ENCODE data around the gene NT5C2.

NT5C2 gene

GRCh38 chr10:103198648-103199047 is 5.6 kb upstream of the NT5C2 start:
- no peak for ATAC-seq
- TF ChIP-seq ESRRG (CRISPR knock-in tag; IDR thresholded peaks at IDR 0.05) = no peak

- TF ChIP-seq ZNF8 (CRISPR knock-in tag; IDR thresholded peaks at IDR 0.05) = no peak
- TF ChIP-seq ESRRG (CRISPR knock-in tag; IDR thresholded peaks at IDR 0.05) = no peak
- TF ChIP-seq ZFP30 (CRISPR knock-in tag; IDR thresholded peaks at IDR 0.05) = no peak
- no peak for TF ChIP-seq GLIS3 (CRISPR knock-in tag; IDR thresholded peaks at IDR 0.05)
- no peak for TF ChIP-seq CSRNP3 (CRISPR knock-in tag; IDR thresholded peaks at IDR 0.05)
- no peak for TF ChIP-seq CSDC2 (CRISPR knock-in tag; IDR thresholded peaks at IDR 0.05)
- TF ChIP-seq ISL1 (CRISPR knock-in tag; IDR thresholded peaks at IDR 0.05) = no peak
- TF ChIP-seq ZFP3 (CRISPR knock-in tag; IDR thresholded peaks at IDR 0.05) = no peak
- no peak for TF ChIP-seq OSR1 (CRISPR knock-in tag; IDR thresholded peaks at IDR 0.05)
- TF ChIP-seq TSHZ2 (CRISPR knock-in tag; IDR thresholded peaks at IDR 0.05) = no peak
- no peak for TF ChIP-seq BACH2 (CRISPR knock-in tag; IDR thresholded peaks at IDR 0.05; ENCODE audit: borderline replicate concordance)
- TF ChIP-seq ARNTL (CRISPR knock-in tag; IDR thresholded peaks at IDR 0.05; ENCODE audit: borderline replicate concordance, low read depth) = no peak
- no peak for TF ChIP-seq PPARA (CRISPR knock-in tag; IDR thresholded peaks at IDR 0.05; ENCODE audit: borderline replicate concordance)
- TF ChIP-seq ZNF70 (CRISPR knock-in tag; IDR thresholded peaks at IDR 0.05) = no peak
- no peak for TF ChIP-seq PATZ1 (CRISPR knock-in tag; IDR thresholded peaks at IDR 0.05; ENCODE audit: borderline replicate concordance)
- no peak for TF ChIP-seq SNAI2 (CRISPR knock-in tag; IDR thresholded peaks at IDR 0.05)
- TF ChIP-seq ZNF565 (CRISPR knock-in tag; conservative IDR thresholded peaks at IDR 0.05; ENCODE audit: low read depth) = no peak
- TF ChIP-seq ZC3H10 (CRISPR knock-in tag; IDR thresholded peaks at IDR 0.05) = no peak
- no peak for ATAC-seq
Observed at GRCh38 chr10:103197903-103198302, 4.8 kb upstream of the NT5C2 start.

GRCh38 chr10:103197174-103197573 is 4.1 kb upstream of the NT5C2 start:
- no peak for TF ChIP-seq TOX (CRISPR knock-in tag; IDR thresholded peaks at IDR 0.05; ENCODE audit: borderline replicate concordance)
- 0 out of 2 replicates have a peak, but pooled peaks have one; percentile 19 for TF ChIP-seq ZFP3 (CRISPR knock-in tag; IDR thresholded peaks at IDR 0.05)
- peak; percentile 55 for ATAC-seq

GRCh38 chr10:103196516-103196915 is 3.4 kb upstream of the NT5C2 start:
- ATAC-seq = no peak

More at GRCh38 chr10:103196516-103196915, 3.4 kb upstream of the NT5C2 start:
- TF ChIP-seq POU6F1 (CRISPR knock-in tag; IDR thresholded peaks at IDR 0.05; ENCODE audit: borderline replicate concordance, low read depth) = no peak
- no peak for TF ChIP-seq ZNF565 (CRISPR knock-in tag; conservative IDR thresholded peaks at IDR 0.05; ENCODE audit: low read depth)
